IMR-90 (cell line): Measurements from ENCODE around the gene PIK3CA. TPM values are rescaled to one million over a fixed set of nuclear protein-coding genes. Genes with fewer than 3 reads are reported as not detected.

Experiments used
- ATAC-seq: fragments of 200-7000 bp; cut with Tn5 transposase; 2 replicates; pipeline ENCODE4 v1.9.1; 2020; ENCODE audit warnings: low read depth, mild to moderate bottlenecking, moderate library complexity
- BruUV-seq: library from RNA; stranded (reverse); fragments of 400-500 nt; replicated peaks from 2 replicates; lab custom pipeline; 2021; lab: Mats Ljungman, UMichigan
- CTCF ChIA-PET: fragments of 300-600 bp; formaldehyde crosslinking; extraction: SDS; loops from one replicate; lab custom pipeline; 2021; ENCODE audit warnings: antibody characterized with exemption; lab: Yijun Ruan, JAX
- POLR2A ChIA-PET: fragments of 300-600 bp; sonication (Branson Sonifier 250); formaldehyde crosslinking; loops from one replicate; lab custom pipeline; 2022; ENCODE audit warnings: antibody characterized with exemption; ENCODE audit not compliant: unreplicated experiment; lab: Charles Lee
- DNase-seq: peaks from one replicate; pipeline ENCODE4 v3.0.0; 2013
- H2AFZ ChIP-seq: replicated peaks from 2 replicates; pipeline ENCODE3; 2013; ENCODE audit warnings: low read length, mild to moderate bottlenecking; ENCODE audit not compliant: poor library complexity
- H2AK5ac ChIP-seq: 2 replicates; pipeline ENCODE4 v1.6.1; 2013; ENCODE audit warnings: low read depth, low read length, inconsistent platforms
- H2AK9ac ChIP-seq: replicated peaks from 2 replicates; pipeline ENCODE3; 2013; ENCODE audit warnings: mild to moderate bottlenecking, low read depth, low read length, moderate library complexity; ENCODE audit not compliant: poor library complexity
- H2BK120ac ChIP-seq: 2 replicates; pipeline ENCODE4 v1.6.1; 2013; ENCODE audit warnings: low read depth, low read length, inconsistent platforms
- H2BK15ac ChIP-seq: 3 replicates; pipeline ENCODE4 v1.6.1; 2013; ENCODE audit warnings: low read depth, low read length, inconsistent platforms
- H2BK20ac ChIP-seq: 2 replicates; pipeline ENCODE4 v1.6.1; 2013; ENCODE audit warnings: low read depth, mild to moderate bottlenecking, inconsistent platforms, low read length, moderate library complexity
- H2BK5ac ChIP-seq: 2 replicates; pipeline ENCODE4 v1.6.1; 2013; ENCODE audit warnings: mild to moderate bottlenecking, low read depth, low read length, inconsistent platforms; ENCODE audit not compliant: poor library complexity, severe bottlenecking
- H3K14ac ChIP-seq: replicated peaks from 2 replicates; pipeline ENCODE4 v1.6.1; 2013; ENCODE audit warnings: low read depth, low read length, inconsistent platforms
- H3K18ac ChIP-seq: 2 replicates; pipeline ENCODE4 v1.6.1; 2013; ENCODE audit warnings: low read depth, low read length, control low read depth
- H3K23ac ChIP-seq: 2 replicates; pipeline ENCODE4 v1.6.1; 2013; ENCODE audit warnings: low read depth, low read length, inconsistent platforms
- H3K27ac ChIP-seq: 2 replicates; pipeline ENCODE4 v1.5.1; 2013; ENCODE audit warnings: mild to moderate bottlenecking, control low read depth, low read length; ENCODE audit not compliant: insufficient read depth
- H3K27me3 ChIP-seq: 2 replicates; pipeline ENCODE4 v1.6.1; 2013; ENCODE audit warnings: low read length; ENCODE audit not compliant: control insufficient read depth, insufficient read depth
- H3K36me3 ChIP-seq: 2 replicates; pipeline ENCODE4 v1.6.1; 2013; ENCODE audit warnings: low read length, mixed read lengths; ENCODE audit not compliant: control insufficient read depth, insufficient read depth
- H3K4ac ChIP-seq: 2 replicates; pipeline ENCODE4 v1.6.1; 2013; ENCODE audit warnings: low read depth, low read length, inconsistent platforms
- H3K4me1 ChIP-seq: 2 replicates; pipeline ENCODE4 v1.6.1; 2013; ENCODE audit warnings: low read length, mixed read lengths; ENCODE audit not compliant: control insufficient read depth, insufficient read depth
- H3K4me2 ChIP-seq: 2 replicates; pipeline ENCODE4 v1.6.1; 2013; ENCODE audit warnings: low read depth, mild to moderate bottlenecking, control low read depth, low read length, moderate library complexity
- H3K4me3 ChIP-seq: 2 replicates; pipeline ENCODE4 v1.5.1; 2013; ENCODE audit warnings: low read depth, mild to moderate bottlenecking, control low read depth, low read length, moderate library complexity; ENCODE audit not compliant: insufficient read depth
- H3K56ac ChIP-seq: 2 replicates; pipeline ENCODE4 v1.6.1; 2013; ENCODE audit warnings: low read length, inconsistent platforms; ENCODE audit not compliant: insufficient read depth; ENCODE audit errors: extremely low read depth
- H3K79me1 ChIP-seq, 2 experiments: 2 replicates each; pipeline ENCODE4 v1.6.1; 2013; ENCODE audit warnings: low read length in 2 of 2, inconsistent platforms in 1 of 2, low read depth in 1 of 2
- H3K9ac ChIP-seq: 2 replicates; pipeline ENCODE4 v1.6.1; 2013; ENCODE audit warnings: low read depth, low read length, control low read depth
- H3K9me1 ChIP-seq: 2 replicates; pipeline ENCODE4 v1.6.1; 2013; ENCODE audit warnings: low read length, inconsistent platforms; ENCODE audit not compliant: insufficient read depth
- H3K9me3 ChIP-seq: 2 replicates; pipeline ENCODE4 v1.6.1; 2013; ENCODE audit warnings: low read length; ENCODE audit not compliant: control insufficient read depth, insufficient read depth
- H4K20me1 ChIP-seq: 2 replicates; pipeline ENCODE4 v1.6.1; 2013; ENCODE audit warnings: low read length, inconsistent platforms; ENCODE audit not compliant: insufficient read depth
- H4K5ac ChIP-seq: 2 replicates; pipeline ENCODE4 v1.6.1; 2013; ENCODE audit warnings: mild to moderate bottlenecking, low read depth, low read length, control low read depth
- H4K8ac ChIP-seq, 2 experiments: 2 replicates each; pipeline ENCODE4 v1.6.1; 2013; ENCODE audit warnings: low read depth in 2 of 2, low read length in 2 of 2, control low read depth in 1 of 2, inconsistent platforms in 1 of 2
- H4K91ac ChIP-seq: 2 replicates; pipeline ENCODE4 v1.6.1; 2013; ENCODE audit warnings: low read depth, low read length, inconsistent platforms; ENCODE audit not compliant: insufficient read depth
- BHLHE40 ChIP-seq: fragments of 150-350 bp; IDR thresholded peaks from 2 replicates; pipeline ENCODE4 v1.6.1; 2016; ENCODE audit warnings: mild to moderate bottlenecking, low read depth, low read length
- CHD1 ChIP-seq: IDR thresholded peaks from 2 replicates; pipeline ENCODE4 v1.6.1; 2012; ENCODE audit warnings: low read depth, low read length, improper control_type of control experiment
- CTCF ChIP-seq: conservative IDR thresholded peaks from 2 replicates; pipeline ENCODE4 v1.5.1; 2012; ENCODE audit warnings: mild to moderate bottlenecking, low read depth, low read length, improper control_type of control experiment
- ELK1 ChIP-seq: fragments of 150-350 bp; IDR thresholded peaks from 2 replicates; pipeline ENCODE4 v1.6.1; 2016; ENCODE audit warnings: low read depth, mild to moderate bottlenecking, low read length, moderate library complexity, borderline replicate concordance
- FOS ChIP-seq: fragments of 150-350 bp; IDR thresholded peaks from 2 replicates; pipeline ENCODE4 v1.6.1; 2016; ENCODE audit warnings: low read depth, low read length
- MAFK ChIP-seq: IDR thresholded peaks from 2 replicates; pipeline ENCODE4 v1.6.1; 2012; ENCODE audit warnings: low read depth, low read length, improper control_type of control experiment
- MAZ ChIP-seq: IDR thresholded peaks from 2 replicates; pipeline ENCODE4 v1.6.1; 2012; ENCODE audit warnings: low read depth, mild to moderate bottlenecking, low read length, improper control_type of control experiment, moderate library complexity, borderline replicate concordance
- MXI1 ChIP-seq: IDR thresholded peaks from 2 replicates; pipeline ENCODE4 v1.6.1; 2012; ENCODE audit warnings: low read depth, mild to moderate bottlenecking, low read length, moderate library complexity, borderline replicate concordance
- NFE2L2 ChIP-seq: fragments of 150-350 bp; IDR thresholded peaks from 2 replicates; pipeline ENCODE4 v1.6.1; 2016; ENCODE audit warnings: low read depth, mild to moderate bottlenecking, low read length
- POLR2A ChIP-seq: IDR thresholded peaks from 2 replicates; pipeline ENCODE4 v1.6.1; 2012; ENCODE audit warnings: mild to moderate bottlenecking, low read depth, low read length
- RAD21 ChIP-seq: IDR thresholded peaks from 2 replicates; pipeline ENCODE4 v1.6.1; 2012; ENCODE audit warnings: low read length, improper control_type of control experiment
- RCOR1 ChIP-seq: IDR thresholded peaks from 2 replicates; pipeline ENCODE4 v1.6.1; 2012; ENCODE audit warnings: mild to moderate bottlenecking, low read length, improper control_type of control experiment; ENCODE audit not compliant: insufficient replicate concordance
- RFX5 ChIP-seq: IDR thresholded peaks from 2 replicates; pipeline ENCODE4 v1.8.0; 2012; ENCODE audit warnings: low read depth, mild to moderate bottlenecking, low read length, moderate library complexity
- SMC3 ChIP-seq: fragments of 150-350 bp; IDR thresholded peaks from 2 replicates; pipeline ENCODE4 v1.6.1; 2016; ENCODE audit warnings: low read depth, mild to moderate bottlenecking, antibody characterized with exemption, low read length, moderate library complexity
- WGBS, 2 experiments: methylation state at CpG; one replicate each; pipeline versions ENCODE4 v1.1.5 to v1.1.7; 2013; ENCODE audit warnings: missing lambda C conversion rate in 2 of 2; ENCODE audit not compliant: insufficient read length in 1 of 2; ENCODE audit errors: extremely low coverage in 2 of 2; 5-methylcytosine and 5-hydroxymethylcytosine counted together
- dilution Hi-C: fragments of 300-500 bp; cut with HindIII; formaldehyde crosslinking; loops from one replicate; pipeline ENCODE4 v1.14.3; 2018; ENCODE audit warnings: low sequenced_read_pairs; ENCODE audit not compliant: unreplicated experiment
- in situ Hi-C: fragments of 300-500 bp; cut with MboI; formaldehyde crosslinking; loops from 3 replicates; pipeline ENCODE4 v1.14.3; 2019; ENCODE audit warnings: low sequenced_read_pairs, inconsistent platforms, mixed read lengths
- intact Hi-C: fragments of 100-400 bp; cut with micrococcal nuclease; formaldehyde crosslinking; loops from 2 replicates; pipeline ENCODE4 v1.10.0; 2022
- polyA plus RNA-seq, 3 experiments: library from polyadenylated mRNA; depleted of rRNA; stranded (reverse); fragments of >200 nt; gene quantifications; 2 replicates each; pipeline ENCODE4 v1.2.3, GENCODE V29; 2012; ENCODE audit warnings: low replicate concordance in 1 of 3
- total RNA-seq: library from RNA; depleted of rRNA; stranded (reverse); fragments of >200 nt; gene quantifications from 2 replicates; pipeline ENCODE4 v1.2.3, GENCODE V29; 2012

PIK3CA gene
- total and polyA plus RNA-seq, 2 of the 4 experiments (the other 2 are of a cell fraction), result 5.7 to 22.4 TPM

- intact Hi-C loops, result no loop called here
- no TSS peak for BruUV-seq
- no peak overlapping the region for H3K18ac ChIP-seq
- no peaks in the 10 kb centered on the region for H3K27me3 ChIP-seq
- TF ChIP-seq MAZ, result no peak
- TF ChIP-seq MXI1, result no peak
- no peak for TF ChIP-seq FOS
- TF ChIP-seq SMC3, result no peak
- no peak for TF ChIP-seq CHD1
- no peak for TF ChIP-seq MAFK
- no peak for TF ChIP-seq RAD21
- TF ChIP-seq RCOR1, result no peak
- no peak for TF ChIP-seq ELK1
- TF ChIP-seq NFE2L2, result no peak
- TF ChIP-seq CTCF, result no peak
- no peak for TF ChIP-seq BHLHE40
- TF ChIP-seq POLR2A, result no peak
- no peak for TF ChIP-seq RFX5
- no peaks in the 10 kb centered on the region for H3K4me1 ChIP-seq
- no peak overlapping the region for H3K9ac ChIP-seq
- ChIA-PET CTCF (no interaction called here), POLR2A (no interaction called here)
- H4K20me1 ChIP-seq, result no peaks in the 10 kb centered on the region
- no peaks in the 10 kb centered on the region for H3K79me1 ChIP-seq
- no peak for ATAC-seq
- in situ Hi-C loops, result no loop called here
- no peak overlapping the region for H2BK120ac ChIP-seq
- H3K56ac ChIP-seq, result no peak overlapping the region
- H4K5ac ChIP-seq, result no peak overlapping the region
- H2AFZ ChIP-seq, result no peak overlapping the region
- DNase-seq, result no peak
- no peak overlapping the region for H3K4me2 ChIP-seq
- H3K4ac ChIP-seq, result no peak overlapping the region
- no peak overlapping the region for H3K27ac ChIP-seq
- no peak overlapping the region for H3K23ac ChIP-seq
- no peak overlapping the region for H3K14ac ChIP-seq
- H2AK9ac ChIP-seq, result no peak overlapping the region
- no peak overlapping the region for H3K4me3 ChIP-seq
- no peak overlapping the region for H2BK5ac ChIP-seq
- no peak overlapping the region for H2AK5ac ChIP-seq
- H2BK20ac ChIP-seq, result no peak overlapping the region
- peaks cover 8% of the 10 kb centered on the region for H3K36me3 ChIP-seq
- H4K91ac ChIP-seq, result no peak overlapping the region
- no peak overlapping the region for H2BK15ac ChIP-seq
- dilution Hi-C loops, result no loop called here
- H4K8ac ChIP-seq, result no peak overlapping the region
- no peaks in the 10 kb centered on the region for H3K9me3 ChIP-seq
- WGBS, 2 experiments, result no CpG with 5 or more reads among the region's 2 CpGs
- H3K9me1 ChIP-seq, result no peaks in the 10 kb centered on the region
Observed at GRCh38 chr3:179223548-179223947, 75.4 kb downstream of the PIK3CA start.
